Panc1 (cell line): ENCODE results near the gene ANTXR1.
"Not testable (repeated sequence)": the region's sequence is repeated elsewhere in the genome, so short reads cannot be mapped to it uniquely, and the experiment has no call there.

Experiments
- TF ChIP-seq, protein P1 (sequence below), 2 experiments: IDR thresholded peaks; 2 replicates each; pipeline ENCODE4 v1.6.1; 2011 to 2012; ENCODE audit warnings: low read depth in 2 of 2, control low read depth in 1 of 2, low read length in 1 of 2, mild to moderate bottlenecking in 1 of 2, moderate library complexity in 1 of 2; ENCODE audit not compliant: insufficient read depth in 1 of 2
- TF ChIP-seq, protein P2 (sequence below): fragments of 450-650 bp; IDR thresholded peaks from 2 replicates; pipeline ENCODE4 v1.5.1; 2017; ENCODE audit warnings: mild to moderate bottlenecking

- TF ChIP-seq, protein P1, sequence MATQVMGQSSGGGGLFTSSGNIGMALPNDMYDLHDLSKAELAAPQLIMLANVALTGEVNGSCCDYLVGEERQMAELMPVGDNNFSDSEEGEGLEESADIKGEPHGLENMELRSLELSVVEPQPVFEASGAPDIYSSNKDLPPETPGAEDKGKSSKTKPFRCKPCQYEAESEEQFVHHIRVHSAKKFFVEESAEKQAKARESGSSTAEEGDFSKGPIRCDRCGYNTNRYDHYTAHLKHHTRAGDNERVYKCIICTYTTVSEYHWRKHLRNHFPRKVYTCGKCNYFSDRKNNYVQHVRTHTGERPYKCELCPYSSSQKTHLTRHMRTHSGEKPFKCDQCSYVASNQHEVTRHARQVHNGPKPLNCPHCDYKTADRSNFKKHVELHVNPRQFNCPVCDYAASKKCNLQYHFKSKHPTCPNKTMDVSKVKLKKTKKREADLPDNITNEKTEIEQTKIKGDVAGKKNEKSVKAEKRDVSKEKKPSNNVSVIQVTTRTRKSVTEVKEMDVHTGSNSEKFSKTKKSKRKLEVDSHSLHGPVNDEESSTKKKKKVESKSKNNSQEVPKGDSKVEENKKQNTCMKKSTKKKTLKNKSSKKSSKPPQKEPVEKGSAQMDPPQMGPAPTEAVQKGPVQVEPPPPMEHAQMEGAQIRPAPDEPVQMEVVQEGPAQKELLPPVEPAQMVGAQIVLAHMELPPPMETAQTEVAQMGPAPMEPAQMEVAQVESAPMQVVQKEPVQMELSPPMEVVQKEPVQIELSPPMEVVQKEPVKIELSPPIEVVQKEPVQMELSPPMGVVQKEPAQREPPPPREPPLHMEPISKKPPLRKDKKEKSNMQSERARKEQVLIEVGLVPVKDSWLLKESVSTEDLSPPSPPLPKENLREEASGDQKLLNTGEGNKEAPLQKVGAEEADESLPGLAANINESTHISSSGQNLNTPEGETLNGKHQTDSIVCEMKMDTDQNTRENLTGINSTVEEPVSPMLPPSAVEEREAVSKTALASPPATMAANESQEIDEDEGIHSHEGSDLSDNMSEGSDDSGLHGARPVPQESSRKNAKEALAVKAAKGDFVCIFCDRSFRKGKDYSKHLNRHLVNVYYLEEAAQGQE (IDR thresholded peaks at IDR 0.05; ENCODE audit: insufficient read depth in 1 of 2, low read depth in 2 of 2, low read length in 1 of 2): not testable (repeated sequence)
- TF ChIP-seq, protein P2, sequence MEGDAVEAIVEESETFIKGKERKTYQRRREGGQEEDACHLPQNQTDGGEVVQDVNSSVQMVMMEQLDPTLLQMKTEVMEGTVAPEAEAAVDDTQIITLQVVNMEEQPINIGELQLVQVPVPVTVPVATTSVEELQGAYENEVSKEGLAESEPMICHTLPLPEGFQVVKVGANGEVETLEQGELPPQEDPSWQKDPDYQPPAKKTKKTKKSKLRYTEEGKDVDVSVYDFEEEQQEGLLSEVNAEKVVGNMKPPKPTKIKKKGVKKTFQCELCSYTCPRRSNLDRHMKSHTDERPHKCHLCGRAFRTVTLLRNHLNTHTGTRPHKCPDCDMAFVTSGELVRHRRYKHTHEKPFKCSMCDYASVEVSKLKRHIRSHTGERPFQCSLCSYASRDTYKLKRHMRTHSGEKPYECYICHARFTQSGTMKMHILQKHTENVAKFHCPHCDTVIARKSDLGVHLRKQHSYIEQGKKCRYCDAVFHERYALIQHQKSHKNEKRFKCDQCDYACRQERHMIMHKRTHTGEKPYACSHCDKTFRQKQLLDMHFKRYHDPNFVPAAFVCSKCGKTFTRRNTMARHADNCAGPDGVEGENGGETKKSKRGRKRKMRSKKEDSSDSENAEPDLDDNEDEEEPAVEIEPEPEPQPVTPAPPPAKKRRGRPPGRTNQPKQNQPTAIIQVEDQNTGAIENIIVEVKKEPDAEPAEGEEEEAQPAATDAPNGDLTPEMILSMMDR: not testable (repeated sequence)
Measured at GRCh38 chr2:69235835-69236234, 222.9 kb downstream of the ANTXR1 start.
